Upper lobe of left lung (tissue), 4 donors: ENCODE data around the gene KRTAP5-1.
A peak's percentile ranks its signal among the peaks of the same experiment; 100 is the strongest.

ENCODE experiments used
- POLR2AphosphoS5 ChIP-seq, 2 donors: sonication (generic); formaldehyde crosslinking; IDR thresholded peaks; one replicate each; pipeline ENCODE4 v1.5.1; 2017; ENCODE audit warnings: antibody characterized with exemption in 2 of 2
- TF ChIP-seq, protein P1 (sequence below), 6 experiments: fragments of 450-650 bp in 4 of 6; fragments of 200-600 bp in 2 of 6; sonication (generic) in 2 of 6; IDR thresholded peaks; one replicate each; pipeline ENCODE4 v1.5.1; 2016 to 2019; ENCODE audit warnings: antibody characterized with exemption in 6 of 6

DNA sequence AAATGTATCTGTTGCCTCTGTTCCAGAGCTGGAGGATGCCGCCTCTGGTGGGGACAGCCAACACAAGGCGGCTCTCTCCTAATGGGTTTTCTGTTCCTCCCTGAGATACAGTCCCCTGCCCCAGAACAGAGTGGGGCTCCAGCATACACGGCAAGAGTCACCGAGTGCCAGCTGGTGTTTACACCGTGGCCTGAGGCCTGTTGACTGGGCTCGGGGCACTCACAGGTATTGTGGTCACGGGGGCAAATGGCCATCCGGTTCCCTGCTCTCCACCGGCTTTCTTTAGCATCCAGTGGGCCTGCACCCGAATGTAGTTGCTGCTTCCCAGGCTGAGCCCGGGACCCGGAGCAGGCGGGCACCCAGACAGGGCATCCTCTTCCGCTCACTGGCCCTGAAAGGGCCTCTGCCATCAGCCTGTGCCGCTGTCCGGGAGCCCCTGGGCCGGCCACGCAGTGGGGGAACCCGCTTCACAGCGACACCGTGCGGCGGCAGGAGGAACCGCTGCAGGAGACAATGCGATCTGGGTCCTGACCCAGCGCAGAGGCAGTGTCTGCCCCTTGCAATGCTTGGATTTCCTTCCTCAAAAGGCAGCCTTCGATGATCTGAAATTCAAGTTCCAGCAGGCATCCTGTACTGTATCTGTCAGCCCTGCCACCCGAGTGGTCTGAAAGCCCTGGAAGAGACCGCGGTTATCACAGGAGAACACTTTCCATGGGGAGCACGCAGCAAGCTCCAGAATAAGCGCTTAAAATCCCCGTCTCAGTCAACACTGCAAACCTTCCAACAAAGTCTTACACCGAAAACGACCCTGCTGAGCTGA, 43.6 kb upstream of the KRTAP5-1 start:
- no peak for TF ChIP-seq POLR2AphosphoS5 (IDR thresholded peaks at IDR 0.05)
- TF ChIP-seq, protein P1, sequence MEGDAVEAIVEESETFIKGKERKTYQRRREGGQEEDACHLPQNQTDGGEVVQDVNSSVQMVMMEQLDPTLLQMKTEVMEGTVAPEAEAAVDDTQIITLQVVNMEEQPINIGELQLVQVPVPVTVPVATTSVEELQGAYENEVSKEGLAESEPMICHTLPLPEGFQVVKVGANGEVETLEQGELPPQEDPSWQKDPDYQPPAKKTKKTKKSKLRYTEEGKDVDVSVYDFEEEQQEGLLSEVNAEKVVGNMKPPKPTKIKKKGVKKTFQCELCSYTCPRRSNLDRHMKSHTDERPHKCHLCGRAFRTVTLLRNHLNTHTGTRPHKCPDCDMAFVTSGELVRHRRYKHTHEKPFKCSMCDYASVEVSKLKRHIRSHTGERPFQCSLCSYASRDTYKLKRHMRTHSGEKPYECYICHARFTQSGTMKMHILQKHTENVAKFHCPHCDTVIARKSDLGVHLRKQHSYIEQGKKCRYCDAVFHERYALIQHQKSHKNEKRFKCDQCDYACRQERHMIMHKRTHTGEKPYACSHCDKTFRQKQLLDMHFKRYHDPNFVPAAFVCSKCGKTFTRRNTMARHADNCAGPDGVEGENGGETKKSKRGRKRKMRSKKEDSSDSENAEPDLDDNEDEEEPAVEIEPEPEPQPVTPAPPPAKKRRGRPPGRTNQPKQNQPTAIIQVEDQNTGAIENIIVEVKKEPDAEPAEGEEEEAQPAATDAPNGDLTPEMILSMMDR (IDR thresholded peaks at IDR 0.05), result peak; percentile 82 to 90 (median 86)
